ENCODE measurements around the gene MAPK8IP1.
A peak's percentile ranks its signal among the peaks of the same experiment; 100 is the strongest.

The MAPK8IP1 gene

DNA sequence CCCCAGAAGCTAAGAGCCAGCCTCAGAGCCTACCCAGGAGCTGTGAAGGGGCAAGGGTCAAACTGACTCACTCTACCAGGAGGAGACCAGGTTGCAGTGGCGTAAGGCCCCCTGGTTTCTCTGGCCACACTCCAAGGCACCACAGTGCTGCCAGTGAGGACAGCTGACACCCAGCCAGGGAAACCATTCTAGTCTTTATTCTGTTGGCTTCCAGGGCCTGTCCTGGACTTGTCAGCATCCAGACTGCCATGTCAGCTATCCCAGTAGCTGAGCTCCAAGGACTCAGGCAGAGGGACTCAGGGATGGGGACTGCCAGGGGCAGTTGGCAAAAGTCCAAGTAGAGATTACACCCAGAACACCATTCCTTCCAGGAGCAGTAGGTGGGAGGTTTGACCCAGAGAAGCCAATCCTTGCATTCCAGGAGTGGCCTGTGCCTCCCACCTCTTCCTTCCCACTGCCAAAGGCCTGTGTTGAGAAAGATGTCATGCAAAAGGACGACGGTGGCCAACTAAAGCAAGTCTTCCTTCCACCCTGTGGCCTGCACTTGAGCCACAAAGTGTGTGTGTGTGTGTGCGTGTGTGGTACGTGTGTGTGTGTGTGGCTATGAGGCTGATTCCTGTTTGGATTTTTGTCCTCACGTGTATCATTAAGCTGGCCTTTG lies 3.6 kb upstream of the MAPK8IP1 start:
- TF ChIP-seq, protein P1, sequence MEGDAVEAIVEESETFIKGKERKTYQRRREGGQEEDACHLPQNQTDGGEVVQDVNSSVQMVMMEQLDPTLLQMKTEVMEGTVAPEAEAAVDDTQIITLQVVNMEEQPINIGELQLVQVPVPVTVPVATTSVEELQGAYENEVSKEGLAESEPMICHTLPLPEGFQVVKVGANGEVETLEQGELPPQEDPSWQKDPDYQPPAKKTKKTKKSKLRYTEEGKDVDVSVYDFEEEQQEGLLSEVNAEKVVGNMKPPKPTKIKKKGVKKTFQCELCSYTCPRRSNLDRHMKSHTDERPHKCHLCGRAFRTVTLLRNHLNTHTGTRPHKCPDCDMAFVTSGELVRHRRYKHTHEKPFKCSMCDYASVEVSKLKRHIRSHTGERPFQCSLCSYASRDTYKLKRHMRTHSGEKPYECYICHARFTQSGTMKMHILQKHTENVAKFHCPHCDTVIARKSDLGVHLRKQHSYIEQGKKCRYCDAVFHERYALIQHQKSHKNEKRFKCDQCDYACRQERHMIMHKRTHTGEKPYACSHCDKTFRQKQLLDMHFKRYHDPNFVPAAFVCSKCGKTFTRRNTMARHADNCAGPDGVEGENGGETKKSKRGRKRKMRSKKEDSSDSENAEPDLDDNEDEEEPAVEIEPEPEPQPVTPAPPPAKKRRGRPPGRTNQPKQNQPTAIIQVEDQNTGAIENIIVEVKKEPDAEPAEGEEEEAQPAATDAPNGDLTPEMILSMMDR (IDR thresholded peaks at IDR 0.05; ENCODE audit: poor library complexity, severe bottlenecking) = no peak
- H3K27ac ChIP-seq (ENCODE audit: poor library complexity, severe bottlenecking) = no peak overlapping the region
- peaks cover 9% of the 10 kb centered on the region for H3K4me1 ChIP-seq (ENCODE audit: insufficient read depth, poor library complexity, severe bottlenecking)
- no peak for ATAC-seq (ENCODE audit: low read depth)
- H3K9me3 ChIP-seq (ENCODE audit: severe bottlenecking) = no peaks in the 10 kb centered on the region
- peaks cover 15% of the 10 kb centered on the region for H3K36me3 ChIP-seq (ENCODE audit: low read depth)
- no peak overlapping the region for H3K4me3 ChIP-seq (ENCODE audit: severe bottlenecking)
- DNase-seq (ENCODE audit: low spot score) = no peak
- H3K27me3 ChIP-seq (ENCODE audit: insufficient read depth, poor library complexity, severe bottlenecking) = no peaks in the 10 kb centered on the region

DNA sequence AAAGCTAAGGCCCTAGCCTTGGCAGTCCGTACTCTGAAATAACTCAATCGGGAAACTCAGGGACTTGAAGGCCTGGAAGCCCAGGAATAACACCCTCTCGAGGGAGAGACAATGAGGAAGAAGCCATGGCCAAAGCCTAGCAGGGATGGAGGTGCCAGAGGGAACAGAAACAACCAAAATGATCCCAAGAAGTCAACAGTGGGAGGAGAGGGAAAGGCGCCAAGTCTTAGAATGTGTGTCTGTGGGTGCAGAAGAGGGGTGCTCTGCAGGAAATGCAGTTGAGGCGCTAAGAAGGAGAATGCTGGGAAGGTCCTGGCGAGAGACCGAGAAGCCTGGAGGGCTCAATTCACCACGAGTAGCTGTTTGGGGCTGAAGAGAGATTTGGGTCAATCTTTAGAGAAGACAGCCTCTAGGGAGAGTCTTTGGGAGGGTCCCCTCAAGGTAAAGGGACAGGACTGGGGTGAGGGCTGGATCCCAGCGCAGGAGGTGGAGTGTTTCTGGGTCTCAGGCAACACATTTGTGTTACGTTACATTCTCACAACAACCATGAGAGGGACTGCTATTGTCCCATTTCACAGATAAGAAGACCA lies 760 bp upstream of the MAPK8IP1 start:
- H3K4me3 ChIP-seq (ENCODE audit: severe bottlenecking) = peak overlapping the region; percentile 71
- H3K4me1 ChIP-seq (ENCODE audit: insufficient read depth, poor library complexity, severe bottlenecking) = peaks cover 9% of the 10 kb centered on the region
- no peaks in the 10 kb centered on the region for H3K27me3 ChIP-seq (ENCODE audit: insufficient read depth, poor library complexity, severe bottlenecking)
- no peaks in the 10 kb centered on the region for H3K9me3 ChIP-seq (ENCODE audit: severe bottlenecking)
- peaks cover 6% of the 10 kb centered on the region; the same call in 1 of the 2 replicates for H3K36me3 ChIP-seq (ENCODE audit: low read depth)
- H3K27ac ChIP-seq (ENCODE audit: poor library complexity, severe bottlenecking) = no peak overlapping the region
- DNase-seq (ENCODE audit: low spot score) (no peak), ATAC-seq (ENCODE audit: low read depth) (no peak)
- TF ChIP-seq, protein P1 (IDR thresholded peaks at IDR 0.05; ENCODE audit: poor library complexity, severe bottlenecking) = no peak

DNA sequence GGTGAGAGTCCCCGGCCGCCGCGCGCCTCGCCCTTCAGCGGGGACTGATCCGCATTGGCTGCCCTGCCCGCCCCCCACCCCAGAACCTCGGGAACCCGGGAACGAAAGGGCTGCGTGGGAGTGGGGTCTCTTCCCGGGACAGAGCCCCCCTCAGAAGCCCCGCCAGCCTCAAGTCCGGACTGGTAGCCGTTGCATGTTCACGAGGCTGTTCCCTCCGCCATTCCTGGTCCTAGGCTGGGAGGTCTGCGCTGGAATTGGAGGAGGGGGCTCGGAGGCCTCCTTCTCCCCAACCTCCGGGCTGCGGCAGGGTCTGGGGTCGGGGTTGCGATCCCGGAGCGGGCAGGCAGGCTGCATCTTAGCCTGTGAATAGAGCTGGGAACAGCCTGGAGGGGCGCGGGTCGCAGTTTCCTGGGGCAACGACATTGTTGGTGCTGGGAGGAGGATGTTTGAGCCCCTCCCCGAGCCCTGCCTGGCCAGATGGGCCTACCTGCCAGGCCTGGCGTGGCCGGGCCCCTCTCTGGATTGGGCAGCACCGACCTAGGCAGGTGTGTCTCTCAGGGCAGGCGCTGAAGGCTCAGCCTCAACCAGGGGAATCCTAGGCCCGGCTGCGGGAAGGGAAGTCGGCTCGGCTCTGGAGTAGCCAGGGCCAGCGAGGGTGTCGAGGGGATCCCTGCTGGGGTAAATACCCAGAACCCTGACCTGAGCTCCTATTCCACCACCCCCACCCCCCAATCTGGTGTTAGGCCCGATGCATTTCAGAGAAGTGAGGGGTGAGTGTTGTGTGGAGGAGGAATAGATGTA lies 670 bp downstream of the MAPK8IP1 start:
- ATAC-seq (ENCODE audit: low read depth) (no peak), DNase-seq (ENCODE audit: low spot score) (no peak)
- Histone ChIP-seq H3K27me3 (ENCODE audit: insufficient read depth, poor library complexity, severe bottlenecking) (no peaks in the 10 kb centered on the region), H3K4me3 (ENCODE audit: severe bottlenecking) (peak overlapping the region; percentile 71), H3K36me3 (ENCODE audit: low read depth) (peaks cover 2% of the 10 kb centered on the region; the same call in 1 of the 2 replicates), H3K9me3 (ENCODE audit: severe bottlenecking) (no peaks in the 10 kb centered on the region), H3K27ac (ENCODE audit: poor library complexity, severe bottlenecking) (no peak overlapping the region), H3K4me1 (ENCODE audit: insufficient read depth, poor library complexity, severe bottlenecking) (no peaks in the 10 kb centered on the region)
- TF ChIP-seq, protein P1 (IDR thresholded peaks at IDR 0.05; ENCODE audit: poor library complexity, severe bottlenecking) = no peak

DNA sequence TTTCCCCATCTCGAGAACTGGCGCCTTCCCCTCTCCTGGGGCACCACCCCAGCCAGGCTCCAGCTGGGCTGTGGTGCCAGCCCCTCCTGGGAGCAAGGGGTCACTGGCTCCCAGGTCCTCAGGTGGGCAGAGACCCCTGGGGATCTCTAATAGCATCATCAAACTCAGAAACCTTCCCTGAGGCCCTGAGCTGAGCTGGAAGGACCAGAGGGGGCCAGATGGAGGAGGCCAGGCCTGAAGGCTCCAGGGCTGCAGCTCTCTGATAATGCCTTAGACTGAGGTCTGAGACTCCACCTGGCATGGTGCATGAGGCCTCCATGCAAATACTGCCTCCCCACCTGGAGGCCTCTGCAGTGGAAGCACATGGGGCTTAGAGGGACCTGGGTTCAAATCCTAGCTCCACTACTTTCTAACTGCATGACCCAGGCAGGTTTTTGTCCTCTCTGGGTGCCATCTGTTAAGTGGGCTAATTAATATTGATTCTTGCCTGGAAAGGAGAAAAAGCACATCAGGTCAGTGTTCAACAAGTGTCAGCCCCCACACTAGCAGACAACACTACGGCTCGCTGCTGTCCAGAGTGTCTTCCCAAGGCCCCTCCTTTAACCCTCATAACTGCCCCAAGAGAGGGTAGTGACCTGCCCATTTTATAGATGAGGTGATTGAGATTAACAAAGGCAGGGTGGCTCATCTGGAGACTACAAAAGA lies 1.5 kb downstream of the MAPK8IP1 start:
- no peak overlapping the region for H3K27ac ChIP-seq (ENCODE audit: poor library complexity, severe bottlenecking)

More for the DNA sequence above, 1.5 kb downstream of the MAPK8IP1 start:
- H3K27me3 ChIP-seq (ENCODE audit: insufficient read depth, poor library complexity, severe bottlenecking) = no peaks in the 10 kb centered on the region
- DNase-seq (ENCODE audit: low spot score) = no peak
- H3K9me3 ChIP-seq (ENCODE audit: severe bottlenecking) = no peaks in the 10 kb centered on the region
- no peak for ATAC-seq (ENCODE audit: low read depth)
- no peaks in the 10 kb centered on the region for H3K4me1 ChIP-seq (ENCODE audit: insufficient read depth, poor library complexity, severe bottlenecking)
- TF ChIP-seq, protein P1 (IDR thresholded peaks at IDR 0.05; ENCODE audit: poor library complexity, severe bottlenecking) = no peak
- no peaks in the 10 kb centered on the region; the same call in 1 of the 2 replicates for H3K36me3 ChIP-seq (ENCODE audit: low read depth)
- no peak overlapping the region for H3K4me3 ChIP-seq (ENCODE audit: severe bottlenecking)
